Left cardiac atrium (tissue), 4 donors: Measurements from ENCODE around the gene PRRC2A. TPM values are rescaled to one million over a fixed set of nuclear protein-coding genes. Genes with fewer than 3 reads are reported as not detected.
"Not testable (repeated sequence)": the region's sequence is repeated elsewhere in the genome, so short reads cannot be mapped to it uniquely, and the experiment has no call there.

Experiments used
- ATAC-seq, 2 donors: fragments of 200-7000 bp; cut with Tn5 transposase; one replicate each; pipeline ENCODE4 v1.9.1; 2020; ENCODE audit warnings: mild to moderate bottlenecking in 2 of 2, moderate library complexity in 2 of 2
- DNase-seq: peaks from one replicate; pipeline ENCODE4 v3.0.0-alpha.2; 2020
- intact Hi-C, 2 donors: fragments of 100-400 bp; cut with DNase I; formaldehyde crosslinking; loops; one replicate each; pipeline versions ENCODE4 v1.14.1 to v1.15.1; 2022 to 2023
- total RNA-seq, 2 donors: library from RNA; stranded (reverse); fragmentation: NEBNext Ultra II Directional; extraction: Animal tissue kit (Norgen Biotek cat#: 25700); gene quantifications; one replicate each; pipeline ENCODE4 v1.2.1, GENCODE V29; 2021
- donor health status: DM: no; HTN: yes; CAD: no.
- donor health status: DM: no; HTN: yes; CAD: no; lungs with severe emphysema.
- donor health status: DM: yes; HTN: yes; CAD: no.
- donor health status: Dilated cardiomyopathy.

Gene PRRC2A
- total RNA-seq, 2 donors from 2014 or later = 85.0 to 108 TPM

- ATAC-seq (peak; percentile 29 to 30), DNase-seq (peak; percentile 36)
- intact Hi-C loops = loop anchor here in 1 of 2 donors (5.0 kb wide), 1 partner anchor 34 kb away; the partner anchor contains the start of genes ATP6V1G2 and NFKBIL1
These were observed 38.9 kb upstream of the PRRC2A start for GRCh38 chr6:31581434-31582229.

DNA sequence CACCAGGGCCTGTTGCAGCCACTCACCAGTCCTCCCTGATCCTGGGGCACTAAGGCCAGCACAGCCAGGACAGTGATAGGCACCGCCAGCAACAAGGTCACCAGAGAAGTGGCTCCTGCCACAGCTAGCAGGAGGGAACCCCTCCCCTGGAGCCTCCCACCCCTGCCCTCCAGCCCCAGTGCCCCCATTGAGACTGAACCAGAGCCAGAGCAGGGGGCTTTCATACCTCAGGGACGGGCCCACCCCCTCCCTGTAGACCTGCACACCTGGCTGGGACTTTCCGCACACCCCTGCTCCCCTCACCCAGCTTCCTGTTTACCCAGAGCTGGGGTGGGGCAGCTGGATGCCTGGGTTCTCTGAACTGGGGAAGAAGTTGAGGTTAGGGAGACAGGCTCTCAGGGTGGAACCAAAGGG, 38.3 kb upstream of the PRRC2A start, which contains the start of gene LTB:
Gene LTB, minus strand, starts transcription at position 195 of the 414 bp plus-strand sequence. Its CDS starts 7 bp downstream, at position 188.
- intact Hi-C loops = loop anchor here in 1 of 2 donors (5.0 kb wide), 1 partner anchor 35 kb away; the partner anchor contains the start of genes ATP6V1G2 and NFKBIL1
- DNase-seq = peak; percentile 27
- no peak for ATAC-seq

DNA sequence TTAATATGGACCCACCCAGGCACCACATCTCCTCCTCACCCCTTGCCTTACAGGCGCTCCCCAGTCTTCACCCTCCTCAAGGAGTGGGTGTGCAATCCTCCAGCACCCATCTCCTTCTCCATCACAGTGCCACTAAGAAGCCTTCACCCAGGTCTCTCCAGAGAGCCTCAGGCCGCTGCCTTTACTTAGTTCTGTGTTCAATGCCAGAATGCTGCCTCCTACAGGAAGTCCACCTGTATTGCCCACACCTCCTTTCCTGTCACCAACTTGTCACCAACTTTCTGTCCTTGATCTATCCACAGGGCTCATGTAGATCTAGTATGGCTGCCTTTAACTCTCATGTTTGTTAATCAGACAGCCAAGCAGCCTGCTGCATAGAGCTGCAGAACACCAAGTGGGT, 35.0 kb upstream of the PRRC2A start:
- DNase-seq = no peak
- intact Hi-C loops = no loop called here
- no peak for ATAC-seq

DNA sequence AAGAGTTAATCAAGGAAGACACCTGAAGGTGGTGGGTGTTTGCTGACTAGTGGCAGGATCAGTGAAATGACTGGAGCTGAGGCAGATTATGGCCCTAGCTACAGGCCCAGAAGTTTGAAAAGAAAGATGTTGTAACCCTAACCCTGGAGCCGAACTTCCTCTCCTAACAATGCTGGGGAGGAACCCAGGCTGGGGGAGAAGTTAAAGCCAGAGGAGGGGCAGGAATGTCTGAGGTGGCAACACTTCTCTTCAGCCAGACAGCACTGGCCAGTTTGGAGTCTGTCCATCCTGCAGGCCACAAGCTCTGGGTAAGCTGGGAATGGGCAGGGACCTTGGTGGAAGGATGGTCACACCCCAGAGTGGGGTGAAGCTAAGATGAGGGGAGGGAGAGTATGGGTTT, 34.5 kb upstream of the PRRC2A start, which contains the start of gene LST1:
Gene LST1, plus strand, starts transcription at position 270 of the 400 bp plus-strand sequence. CDS start 1,023 bp downstream, outside the sequence.
- DNase-seq = peak; percentile 28
- peak in 1 of 2 donors; percentile 50 for ATAC-seq
- intact Hi-C loops = no loop called here

DNA sequence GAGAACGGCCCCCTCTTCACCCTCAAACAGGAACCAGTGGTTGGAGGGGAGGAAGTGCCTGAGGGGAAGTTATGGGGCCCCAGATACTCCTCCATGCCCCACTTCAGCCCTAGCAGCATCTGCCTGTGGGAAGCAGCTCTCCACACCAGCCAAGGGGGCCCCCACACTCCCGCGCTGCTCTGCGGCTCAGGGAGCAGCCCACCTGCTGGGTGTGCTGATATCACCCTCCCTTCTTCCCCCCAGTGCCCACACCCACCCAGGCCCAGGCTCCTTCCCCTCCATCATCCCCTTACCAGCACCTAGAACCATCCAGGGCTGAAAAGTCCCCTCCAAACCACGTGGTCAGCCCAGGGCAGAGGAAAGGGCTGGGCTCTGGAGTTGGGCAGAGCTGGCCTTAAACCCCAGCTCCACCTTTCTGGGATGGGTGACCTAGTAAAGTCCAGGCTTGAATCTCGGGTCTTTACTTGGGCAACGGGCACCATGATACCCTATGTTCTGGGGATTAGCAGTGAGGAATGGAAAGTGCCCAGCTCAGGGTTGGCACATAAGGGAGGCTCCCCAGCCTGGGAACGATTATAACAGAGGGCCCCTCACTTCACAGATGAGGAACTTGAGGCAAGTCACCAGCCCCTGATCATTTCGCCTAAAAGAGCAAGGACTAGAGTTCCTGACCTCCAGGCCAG, 33.8 kb upstream of the PRRC2A start:
- DNase-seq (no peak), ATAC-seq (peak; percentile 36 to 67)
- intact Hi-C loops = no loop called here

DNA sequence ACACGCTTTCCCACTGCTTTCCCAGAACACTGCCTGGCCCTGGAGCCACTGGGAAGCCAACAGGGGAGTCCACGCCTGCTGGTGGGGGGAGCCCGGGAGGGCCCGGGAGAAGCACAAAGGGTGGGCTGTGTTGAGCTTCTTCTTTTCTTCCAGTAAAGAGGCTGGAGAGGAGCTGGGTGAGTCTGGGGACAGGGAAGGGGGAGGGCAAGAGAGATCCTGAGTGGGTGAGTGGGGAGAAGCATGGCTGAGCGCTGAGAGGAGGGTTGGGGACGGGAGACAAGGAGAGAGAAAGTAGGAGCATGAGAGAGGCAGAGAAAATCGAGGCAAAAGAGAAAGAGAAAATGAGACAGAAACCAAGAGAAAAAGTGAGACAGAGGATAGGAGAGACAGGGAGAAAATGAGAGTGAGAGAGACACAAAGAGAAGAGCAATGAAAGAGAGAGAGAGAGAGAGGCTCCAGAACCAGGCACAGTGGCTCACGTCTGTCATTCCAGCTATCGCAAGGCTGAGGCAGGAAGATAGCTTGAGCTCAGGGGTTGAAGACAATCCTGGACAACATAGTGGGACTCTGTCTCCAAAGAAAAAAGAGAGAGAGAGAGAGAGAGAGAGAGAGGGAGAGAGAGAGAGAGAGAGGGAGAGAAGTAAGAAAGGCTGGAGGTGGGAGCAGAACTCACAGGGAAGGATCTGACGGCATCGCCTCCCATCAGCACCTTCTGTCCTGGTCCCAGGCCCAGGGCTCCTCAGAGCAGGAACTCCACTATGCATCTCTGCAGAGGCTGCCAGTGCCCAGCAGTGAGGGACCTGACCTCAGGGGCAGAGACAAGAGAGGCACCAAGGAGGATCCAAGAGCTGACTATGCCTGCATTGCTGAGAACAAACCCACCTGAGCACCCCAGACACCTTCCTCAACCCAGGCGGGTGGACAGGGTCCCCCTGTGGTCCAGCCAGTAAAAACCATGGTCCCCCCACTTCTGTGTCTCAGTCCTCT, 32.4 kb upstream of the PRRC2A start:
- ATAC-seq (no peak), DNase-seq (no peak)
- intact Hi-C loops = no loop called here

- intact Hi-C loops = no loop called here
These were observed 31.5 kb upstream of the PRRC2A start for GRCh38 chr6:31588871-31589650.

DNA sequence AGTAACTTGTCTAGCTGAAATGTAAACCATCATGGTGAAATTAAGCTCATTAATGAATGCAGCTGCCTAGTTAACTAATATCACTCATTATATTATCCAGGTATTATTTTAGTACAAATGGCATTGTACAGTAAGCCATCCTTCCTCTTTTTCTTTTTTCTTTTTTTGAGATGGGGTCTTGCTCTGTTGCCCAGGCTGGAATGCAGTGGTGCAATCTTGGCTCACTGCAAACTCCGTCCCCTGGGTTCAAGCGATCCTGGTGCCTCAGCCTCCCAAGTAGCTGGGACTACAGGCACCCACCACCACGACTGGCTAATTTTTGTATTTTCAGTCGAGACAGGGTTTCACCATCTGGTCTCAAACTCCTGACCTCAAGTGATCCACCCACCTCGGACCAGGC, 29.8 kb upstream of the PRRC2A start:
- intact Hi-C loops, DNase-seq, ATAC-seq: not testable (repeated sequence)

More at GRCh38 chr6:31588871-31589650, 31.5 kb upstream of the PRRC2A start:
- DNase-seq (no peak), ATAC-seq (no peak)

DNA sequence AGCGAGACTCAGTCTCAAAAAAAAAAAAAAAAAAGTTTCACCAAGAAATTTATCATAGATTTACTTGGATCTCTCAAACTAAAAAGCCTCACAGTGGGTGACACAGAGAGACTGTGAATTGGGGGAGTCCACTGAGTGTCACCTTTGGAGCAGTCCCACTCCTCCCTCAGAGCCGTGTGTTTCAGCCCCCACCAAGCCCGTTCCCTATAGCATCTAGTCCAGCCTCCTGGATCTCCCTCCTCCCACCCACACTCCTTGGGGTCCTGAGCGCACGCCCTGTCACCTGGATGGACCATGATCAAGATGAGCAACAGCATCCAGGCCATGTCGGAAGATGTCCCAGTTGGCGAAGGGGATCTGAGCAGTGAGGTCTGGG, 28.1 kb upstream of the PRRC2A start:
- DNase-seq (no peak), ATAC-seq (no peak)
- intact Hi-C loops = no loop called here

GRCh38 chr6:31597006-31597405, 23.5 kb upstream of the PRRC2A start:
- ATAC-seq = peak; percentile 24 to 55
- intact Hi-C loops = loop anchor here (5.0 kb wide), 2 partner anchors 45 to 105 kb away; no protein-coding TSS in a partner anchor

GRCh38 chr6:31607317-31607716, 13.2 kb upstream of the PRRC2A start:
- intact Hi-C loops = no loop called here
- DNase-seq (no peak), ATAC-seq (no peak)

More at GRCh38 chr6:31597006-31597405, 23.5 kb upstream of the PRRC2A start:
- DNase-seq = no peak

DNA sequence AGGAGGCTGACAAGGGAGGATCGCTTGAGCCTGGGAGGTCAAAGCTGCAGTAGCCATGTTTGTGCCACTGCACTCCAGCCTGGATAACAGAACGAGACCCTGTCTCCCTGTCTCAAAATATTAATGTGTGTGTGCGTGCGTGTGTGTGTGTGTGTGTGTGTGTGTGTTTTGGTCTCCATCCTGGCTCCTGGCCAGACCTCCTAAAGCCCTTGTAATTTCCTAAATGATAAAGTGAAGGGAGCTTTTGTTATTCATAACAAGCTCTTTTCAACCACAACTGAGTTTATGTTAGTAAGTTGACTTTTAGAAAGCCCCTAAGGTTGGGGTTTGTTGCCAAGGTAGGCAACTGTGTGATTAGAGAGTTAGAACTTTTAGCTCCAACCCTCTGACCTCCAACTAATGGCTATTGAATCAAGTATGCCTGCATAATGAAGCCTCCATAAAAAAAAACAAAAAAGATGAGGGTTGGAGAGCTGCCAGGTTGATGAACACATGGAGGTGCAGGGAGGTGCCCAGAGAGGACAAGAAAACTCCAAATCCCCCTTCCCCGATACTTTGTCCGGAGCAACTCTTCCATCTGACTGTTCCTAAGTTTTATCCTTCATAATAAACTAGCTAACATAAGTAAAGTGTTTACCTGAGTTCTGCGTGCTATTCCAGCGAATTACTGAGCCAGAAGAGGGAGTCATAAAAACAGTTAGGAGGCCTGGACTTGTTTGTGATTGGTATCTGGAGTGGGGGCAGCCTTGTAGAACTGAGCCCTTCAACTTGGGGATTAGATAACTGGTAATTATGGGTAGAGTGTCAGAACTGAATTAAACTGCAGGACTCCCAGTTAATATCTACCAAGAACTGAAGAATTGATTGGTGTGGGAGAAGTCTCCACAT, 10.8 kb upstream of the PRRC2A start:
- DNase-seq (no peak), ATAC-seq (no peak)
- intact Hi-C loops = no loop called here

DNA sequence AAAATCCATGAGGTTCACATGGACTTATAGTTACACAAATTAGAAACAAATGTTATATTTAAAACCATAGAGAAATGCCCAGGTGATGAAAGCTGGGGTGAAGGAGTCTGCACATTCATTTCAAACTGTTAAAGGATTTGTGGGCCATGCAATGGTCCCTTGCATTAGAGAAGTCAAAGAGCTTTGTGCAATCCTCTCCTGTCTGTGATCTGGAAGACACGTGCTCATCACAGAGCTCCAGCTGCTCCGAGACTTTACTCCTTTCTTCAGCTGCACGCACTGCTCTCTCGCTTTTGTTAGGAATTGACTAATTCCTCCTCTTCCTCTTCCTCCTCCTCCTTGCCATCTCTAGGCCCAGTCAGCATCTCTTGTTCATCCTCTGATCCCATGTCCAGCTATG, 9.5 kb upstream of the PRRC2A start:
- ATAC-seq = no peak
- intact Hi-C loops = no loop called here
- no peak for DNase-seq

DNA sequence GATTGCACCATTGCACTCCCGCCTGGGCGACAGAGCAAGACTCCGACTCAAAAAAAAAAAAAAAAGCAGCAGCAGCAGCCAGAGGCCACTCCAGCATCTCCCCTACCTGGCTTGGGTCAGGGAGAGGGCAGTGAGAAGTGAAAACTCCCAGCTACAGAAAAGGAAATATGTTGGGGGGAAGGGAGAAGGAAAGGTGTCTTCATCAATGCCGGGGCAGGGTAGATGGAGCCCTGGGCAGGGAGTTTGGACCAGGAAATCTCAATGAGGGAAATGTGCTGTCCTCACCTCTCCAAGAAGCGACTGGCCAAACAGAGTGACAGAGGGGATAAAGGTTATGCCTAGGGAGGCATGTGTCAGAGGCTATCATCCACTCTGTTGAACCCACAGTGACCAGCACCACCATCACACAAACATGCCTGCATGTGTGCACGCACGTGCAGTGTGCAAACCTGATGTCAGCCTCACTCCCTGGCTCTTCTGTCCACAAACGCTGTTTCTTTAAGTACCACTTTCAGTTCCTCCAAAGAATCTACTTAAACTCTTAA, 6.4 kb upstream of the PRRC2A start:
- intact Hi-C loops = no loop called here
- DNase-seq (no peak), ATAC-seq (peak in 1 of 2 donors; percentile 25)

DNA sequence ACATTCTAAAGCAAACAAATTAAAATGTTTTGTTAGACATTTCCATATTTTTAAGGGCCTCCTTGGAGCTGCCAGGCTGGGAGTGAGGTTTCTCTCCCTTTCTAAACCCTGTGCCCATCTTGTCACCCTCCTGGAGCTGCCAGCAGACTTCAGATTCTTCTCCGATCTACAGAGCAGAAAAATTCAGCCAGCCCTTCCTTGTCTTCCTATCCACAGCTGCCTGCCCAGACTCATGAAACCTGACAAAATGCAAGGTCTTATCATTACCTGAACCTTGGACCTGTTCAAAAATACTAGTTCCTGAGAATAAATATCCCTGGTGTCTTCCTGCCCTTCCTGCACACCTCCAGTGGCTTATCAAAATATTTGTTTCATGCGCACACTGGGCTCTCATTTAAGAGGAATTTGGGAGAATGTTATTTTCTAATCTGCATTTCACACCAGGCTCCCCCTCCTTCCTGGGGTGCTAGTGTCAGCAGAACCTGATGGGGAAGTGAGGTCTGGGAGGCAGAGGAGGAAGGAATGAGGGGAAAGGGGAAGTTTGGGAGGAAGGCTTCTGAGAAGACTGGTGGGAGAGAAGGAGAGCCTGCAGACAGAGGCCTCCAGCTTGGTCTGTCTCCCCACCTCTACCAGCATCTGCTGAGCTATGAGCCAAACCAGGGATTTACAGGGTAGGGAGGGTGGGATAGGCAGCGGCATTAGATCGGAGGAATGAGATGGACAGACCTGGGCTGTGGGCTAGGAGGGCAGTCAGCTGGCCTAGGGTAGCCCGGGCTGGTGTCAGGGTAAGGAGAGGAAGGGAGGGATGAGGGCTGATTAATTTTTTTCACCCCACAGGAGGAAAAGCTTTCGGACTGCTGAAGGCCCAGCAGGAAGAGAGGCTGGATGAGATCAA, 5.6 kb upstream of the PRRC2A start, which contains the start of gene AIF1:
Gene AIF1, plus strand, starts transcription at position 551 of the 895 bp plus-strand sequence. Its CDS starts 96 bp downstream, at position 647.
- ATAC-seq = peak in 1 of 2 donors; percentile 42
- intact Hi-C loops = no loop called here
- DNase-seq = no peak

GRCh38 chr6:31615748-31616147, 4.8 kb upstream of the PRRC2A start:
- ATAC-seq = no peak
- DNase-seq = no peak
- intact Hi-C loops = no loop called here
